Non-pigmented ciliary epithelial cell (primary cell): ENCODE data around the gene MYOCD.

Experiments used
- DNase-seq: peaks from one replicate; pipeline ENCODE4 v3.0.0-alpha.2; 2010; ENCODE audit warnings: low read depth

The MYOCD gene

GRCh38 chr17:12641084-12641483 lies 24.6 kb upstream of the MYOCD start:
- DNase-seq: no peak

GRCh38 chr17:12642034-12642433 lies 23.7 kb upstream of the MYOCD start:
- no peak for DNase-seq

- no peak for DNase-seq
Observed at GRCh38 chr17:12643822-12644221, 21.9 kb upstream of the MYOCD start.

GRCh38 chr17:12644623-12645022 lies 21.1 kb upstream of the MYOCD start:
- no peak for DNase-seq

GRCh38 chr17:12646761-12647422 lies 18.8 kb upstream of the MYOCD start:
- no peak for DNase-seq

GRCh38 chr17:12648498-12648897 lies 17.2 kb upstream of the MYOCD start:
- no peak for DNase-seq

GRCh38 chr17:12655936-12656335 lies 9.8 kb upstream of the MYOCD start:
- no peak for DNase-seq

- no peak for DNase-seq
Observed at GRCh38 chr17:12656354-12656753, 9.3 kb upstream of the MYOCD start.

GRCh38 chr17:12659500-12659899 lies 6.2 kb upstream of the MYOCD start:
- DNase-seq: no peak

- DNase-seq: no peak
Observed at GRCh38 chr17:12664252-12664651, 1.4 kb upstream of the MYOCD start.

- DNase-seq: no peak
Observed at GRCh38 chr17:12664894-12665262, 812 bp upstream of the MYOCD start.

GRCh38 chr17:12666718-12667117 lies 1.0 kb downstream of the MYOCD start:
- DNase-seq: no peak

GRCh38 chr17:12667299-12667958 lies 1.7 kb downstream of the MYOCD start:
- peak; percentile 15 for DNase-seq

- no peak for DNase-seq
Observed at GRCh38 chr17:12671906-12672305, 6.2 kb downstream of the MYOCD start.

GRCh38 chr17:12672947-12673346 lies 7.3 kb downstream of the MYOCD start:
- no peak for DNase-seq

GRCh38 chr17:12673788-12674187 lies 8.1 kb downstream of the MYOCD start:
- no peak for DNase-seq

- DNase-seq: no peak
Observed at GRCh38 chr17:12680407-12680897, 14.8 kb downstream of the MYOCD start.

- no peak for DNase-seq
Observed at GRCh38 chr17:12680993-12681392, 15.3 kb downstream of the MYOCD start.

- no peak for DNase-seq
Observed at GRCh38 chr17:12683299-12683698, 17.6 kb downstream of the MYOCD start.

- no peak for DNase-seq
Observed at GRCh38 chr17:12686486-12686885, 20.8 kb downstream of the MYOCD start.

- DNase-seq: no peak
Observed at GRCh38 chr17:12688382-12688781, 22.7 kb downstream of the MYOCD start.

- no peak for DNase-seq
Observed at GRCh38 chr17:12691173-12691572, 25.5 kb downstream of the MYOCD start.

- no peak for DNase-seq
Observed at GRCh38 chr17:12693640-12694039, 27.9 kb downstream of the MYOCD start.

GRCh38 chr17:12706070-12706469 lies 40.4 kb downstream of the MYOCD start:
- no peak for DNase-seq
